SK-N-SH treated with all-trans-retinoic acid at 6 μM for 48 hours (cell line): ENCODE results near the gene TUBA3E.

Experiments used
- ATAC-seq: fragments of 200-7000 bp; cut with Tn5 transposase; 3 replicates; pipeline ENCODE4 v1.9.1; 2020; ENCODE audit warnings: mild to moderate bottlenecking, moderate library complexity
- BACH2 ChIP-seq: fragments of 250-450 bp; sonication (Bioruptor Pico); IDR thresholded peaks from 2 replicates; pipeline ENCODE4 v1.9.0; 2021; ENCODE audit warnings: mild to moderate bottlenecking, borderline replicate concordance
- CREB5 ChIP-seq: fragments of 250-450 bp; sonication (Bioruptor Pico); IDR thresholded peaks from 2 replicates; pipeline ENCODE4 v1.5.1; 2020; ENCODE audit warnings: low read depth, mild to moderate bottlenecking, moderate library complexity
- ISL1 ChIP-seq: fragments of 250-450 bp; sonication (Bioruptor Pico); IDR thresholded peaks from 2 replicates; pipeline ENCODE4 v2.1.2; 2022; ENCODE audit warnings: mild to moderate bottlenecking, moderate library complexity
- OSR1 ChIP-seq: fragments of 250-450 bp; sonication (Bioruptor Pico); IDR thresholded peaks from 2 replicates; pipeline ENCODE4 v1.8.0; 2022; ENCODE audit warnings: moderate library complexity, mild to moderate bottlenecking, inconsistent platforms
- PPARA ChIP-seq: fragments of 250-450 bp; sonication (Bioruptor Pico); IDR thresholded peaks from 2 replicates; pipeline ENCODE4 v1.5.0; 2020; ENCODE audit warnings: mild to moderate bottlenecking, borderline replicate concordance
- RARB ChIP-seq: fragments of 250-450 bp; sonication (Bioruptor Pico); IDR thresholded peaks from 2 replicates; pipeline ENCODE4 v1.8.0; 2021; ENCODE audit warnings: mild to moderate bottlenecking, moderate library complexity
- SNAI2 ChIP-seq: fragments of 250-450 bp; sonication (Bioruptor Pico); IDR thresholded peaks from 2 replicates; pipeline ENCODE4 v1.5.0; 2020; ENCODE audit warnings: mild to moderate bottlenecking, moderate library complexity
- TCF4 ChIP-seq: fragments of 250-450 bp; sonication (Bioruptor Pico); IDR thresholded peaks from 2 replicates; pipeline ENCODE4 v1.8.0; 2021; ENCODE audit warnings: mild to moderate bottlenecking, moderate library complexity, borderline replicate concordance
- TOX ChIP-seq: fragments of 250-450 bp; sonication (Bioruptor Pico); IDR thresholded peaks from 2 replicates; pipeline ENCODE4 v1.8.0; 2021; ENCODE audit warnings: mild to moderate bottlenecking, moderate library complexity, borderline replicate concordance
- TSHZ2 ChIP-seq: fragments of 250-450 bp; sonication (Bioruptor Pico); IDR thresholded peaks from 2 replicates; pipeline ENCODE4 v1.5.0; 2020; ENCODE audit warnings: mild to moderate bottlenecking, moderate library complexity
- ZC3H10 ChIP-seq: fragments of 250-450 bp; sonication (Bioruptor Pico); IDR thresholded peaks from 2 replicates; pipeline ENCODE4 v1.5.1; 2021; ENCODE audit warnings: mild to moderate bottlenecking, moderate library complexity
- ZFP3 ChIP-seq: fragments of 250-450 bp; sonication (Bioruptor Pico); IDR thresholded peaks from 2 replicates; pipeline ENCODE4 v1.5.0; 2020; ENCODE audit warnings: mild to moderate bottlenecking, moderate library complexity
- ZFP30 ChIP-seq: fragments of 450-650 bp; formaldehyde crosslinking; IDR thresholded peaks from 2 replicates; pipeline ENCODE4 v1.5.0; 2022; ENCODE audit warnings: mild to moderate bottlenecking, moderate library complexity
- ZNF565 ChIP-seq: fragments of 450-650 bp; formaldehyde crosslinking; conservative IDR thresholded peaks from 2 replicates; pipeline ENCODE4 v1.5.0; 2020; ENCODE audit warnings: low read depth, mild to moderate bottlenecking, moderate library complexity
- ZNF70 ChIP-seq: fragments of 450-650 bp; formaldehyde crosslinking; IDR thresholded peaks from 2 replicates; pipeline ENCODE4 v1.5.0; 2020; ENCODE audit warnings: mild to moderate bottlenecking, moderate library complexity
- ZNF8 ChIP-seq: fragments of 450-650 bp; formaldehyde crosslinking; IDR thresholded peaks from 2 replicates; pipeline ENCODE4 v1.5.0; 2020; ENCODE audit warnings: mild to moderate bottlenecking, moderate library complexity
- TF ChIP-seq, protein P1 (sequence below): fragments of 250-450 bp; sonication (Bioruptor Pico); IDR thresholded peaks from 2 replicates; pipeline ENCODE4 v1.8.0; 2020; ENCODE audit warnings: mild to moderate bottlenecking, moderate library complexity, borderline replicate concordance
- TF ChIP-seq, protein P2 (sequence below): fragments of 250-450 bp; sonication (Bioruptor Pico); IDR thresholded peaks from 2 replicates; pipeline ENCODE4 v1.5.1; 2021; ENCODE audit warnings: mild to moderate bottlenecking, moderate library complexity

TUBA3E gene

DNA sequence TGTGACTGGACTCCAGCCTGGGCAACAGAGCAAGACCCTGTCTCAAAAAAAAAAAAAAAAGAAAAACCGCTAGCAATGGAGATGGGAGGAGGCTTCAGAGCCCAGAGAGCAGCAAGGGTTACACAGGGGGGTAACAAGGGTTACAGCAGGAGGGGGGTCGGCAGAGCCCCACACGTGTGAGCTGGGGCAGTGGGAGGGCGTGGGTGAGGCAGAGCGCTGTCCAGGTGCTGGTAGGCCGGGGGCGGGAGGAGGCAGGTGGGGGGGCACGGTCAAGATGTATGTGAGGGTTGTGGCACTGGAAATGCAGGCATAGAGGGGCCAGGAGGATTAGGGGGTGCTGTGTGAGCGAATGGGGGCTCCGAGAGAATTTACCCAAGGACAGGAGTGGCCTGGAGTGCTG is 12.8 kb downstream of the TUBA3E start:
- TF ChIP-seq ISL1 (CRISPR knock-in tag) (no peak), ZC3H10 (CRISPR knock-in tag) (no peak), ZNF8 (CRISPR knock-in tag) (no peak), ZNF70 (CRISPR knock-in tag) (no peak), TSHZ2 (CRISPR knock-in tag) (no peak), TCF4 (no peak), CREB5 (CRISPR knock-in tag) (no peak), ZFP30 (CRISPR knock-in tag) (no peak), ZFP3 (CRISPR knock-in tag) (no peak), SNAI2 (CRISPR knock-in tag) (no peak), PPARA (CRISPR knock-in tag) (no peak), OSR1 (no peak), RARB (CRISPR knock-in tag) (no peak), ZNF565 (CRISPR knock-in tag) (no peak), TOX (CRISPR knock-in tag) (no peak)
- TF ChIP-seq, protein P1, sequence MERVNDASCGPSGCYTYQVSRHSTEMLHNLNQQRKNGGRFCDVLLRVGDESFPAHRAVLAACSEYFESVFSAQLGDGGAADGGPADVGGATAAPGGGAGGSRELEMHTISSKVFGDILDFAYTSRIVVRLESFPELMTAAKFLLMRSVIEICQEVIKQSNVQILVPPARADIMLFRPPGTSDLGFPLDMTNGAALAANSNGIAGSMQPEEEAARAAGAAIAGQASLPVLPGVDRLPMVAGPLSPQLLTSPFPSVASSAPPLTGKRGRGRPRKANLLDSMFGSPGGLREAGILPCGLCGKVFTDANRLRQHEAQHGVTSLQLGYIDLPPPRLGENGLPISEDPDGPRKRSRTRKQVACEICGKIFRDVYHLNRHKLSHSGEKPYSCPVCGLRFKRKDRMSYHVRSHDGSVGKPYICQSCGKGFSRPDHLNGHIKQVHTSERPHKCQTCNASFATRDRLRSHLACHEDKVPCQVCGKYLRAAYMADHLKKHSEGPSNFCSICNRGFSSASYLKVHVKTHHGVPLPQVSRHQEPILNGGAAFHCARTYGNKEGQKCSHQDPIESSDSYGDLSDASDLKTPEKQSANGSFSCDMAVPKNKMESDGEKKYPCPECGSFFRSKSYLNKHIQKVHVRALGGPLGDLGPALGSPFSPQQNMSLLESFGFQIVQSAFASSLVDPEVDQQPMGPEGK (CRISPR knock-in tag) = no peak
- TF ChIP-seq, protein P2, sequence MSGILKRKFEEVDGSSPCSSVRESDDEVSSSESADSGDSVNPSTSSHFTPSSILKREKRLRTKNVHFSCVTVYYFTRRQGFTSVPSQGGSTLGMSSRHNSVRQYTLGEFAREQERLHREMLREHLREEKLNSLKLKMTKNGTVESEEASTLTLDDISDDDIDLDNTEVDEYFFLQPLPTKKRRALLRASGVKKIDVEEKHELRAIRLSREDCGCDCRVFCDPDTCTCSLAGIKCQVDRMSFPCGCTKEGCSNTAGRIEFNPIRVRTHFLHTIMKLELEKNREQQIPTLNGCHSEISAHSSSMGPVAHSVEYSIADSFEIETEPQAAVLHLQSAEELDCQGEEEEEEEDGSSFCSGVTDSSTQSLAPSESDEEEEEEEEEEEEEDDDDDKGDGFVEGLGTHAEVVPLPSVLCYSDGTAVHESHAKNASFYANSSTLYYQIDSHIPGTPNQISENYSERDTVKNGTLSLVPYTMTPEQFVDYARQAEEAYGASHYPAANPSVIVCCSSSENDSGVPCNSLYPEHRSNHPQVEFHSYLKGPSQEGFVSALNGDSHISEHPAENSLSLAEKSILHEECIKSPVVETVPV = no peak
- no peak for ATAC-seq

DNA sequence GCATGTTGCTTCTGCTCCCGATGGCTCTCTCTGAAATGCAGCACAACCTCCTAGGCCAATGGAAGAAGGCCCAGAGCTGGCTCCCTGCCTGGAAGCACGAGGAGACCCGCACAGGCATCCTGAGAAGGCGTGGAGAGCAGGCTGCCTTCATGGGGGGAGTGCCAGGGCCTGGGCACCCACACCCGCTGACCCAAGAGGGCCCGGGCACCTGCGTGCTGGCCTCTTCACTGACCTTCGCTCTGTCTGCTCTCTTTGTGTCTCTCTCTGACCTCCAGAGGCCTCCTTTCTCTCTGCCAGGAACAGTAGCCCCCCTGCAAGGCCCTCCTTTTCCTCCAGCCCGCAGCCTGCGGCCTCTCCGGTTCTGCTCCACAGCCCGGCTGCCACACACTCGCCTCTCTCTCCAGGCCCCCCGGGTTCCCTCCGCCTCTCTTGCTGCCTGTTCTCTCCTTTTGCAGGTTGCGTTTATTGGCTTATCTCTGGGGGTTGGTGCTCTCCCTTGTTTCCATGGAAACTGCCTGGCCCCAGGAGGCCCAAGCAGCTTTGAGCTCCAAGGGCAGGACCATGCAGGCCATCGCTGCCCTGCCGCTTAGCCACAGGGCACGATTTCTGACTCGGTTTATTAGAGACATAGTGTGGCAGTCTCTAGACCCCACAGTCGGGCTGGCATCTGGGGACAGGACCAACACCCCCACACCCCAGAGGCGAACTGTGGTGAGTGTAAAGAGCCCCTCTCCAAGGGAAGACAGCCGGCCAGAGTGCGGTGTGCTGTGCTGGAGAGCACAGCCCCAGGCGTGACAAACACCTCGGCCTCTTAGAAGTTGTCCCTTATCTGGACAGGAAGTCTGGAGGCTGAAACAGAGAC is 14.5 kb downstream of the TUBA3E start:
- no peak for TF ChIP-seq BACH2 (CRISPR knock-in tag)
- TF ChIP-seq, protein P2 = no peak
- 0 out of 2 replicates have a peak, but pooled peaks have one; percentile 7 for TF ChIP-seq ZNF70 (CRISPR knock-in tag)
- ATAC-seq = no peak

- ATAC-seq = peak; percentile 24
Observed at GRCh38 chr2:130182826-130183511, 15.3 kb downstream of the TUBA3E start.
